SKM-1 treated with dmso at 0.1 percent for 144 hours (cell line): ENCODE measurements around the gene MAMLD1.

Experiments
- DNase-seq: peaks from one replicate; lab custom pipeline; 2025; ENCODE audit not compliant: unreplicated experiment; lab: John Stamatoyannopoulos, UW

MAMLD1 gene

GRCh38 chrX:150352114-150352513 lies 11.0 kb upstream of the MAMLD1 start:
- no peak for DNase-seq

- DNase-seq, result no peak
Observed at GRCh38 chrX:150352581-150352980, 10.5 kb upstream of the MAMLD1 start.

GRCh38 chrX:150355913-150356312 lies 7.2 kb upstream of the MAMLD1 start:
- no peak for DNase-seq

- DNase-seq, result no peak
Observed at GRCh38 chrX:150357790-150358189, 5.3 kb upstream of the MAMLD1 start.

- DNase-seq, result no peak
Observed at GRCh38 chrX:150358651-150359050, 4.5 kb upstream of the MAMLD1 start.

- DNase-seq, result no peak
Observed at GRCh38 chrX:150360331-150360730, 2.8 kb upstream of the MAMLD1 start.

- no peak for DNase-seq
Observed at GRCh38 chrX:150361070-150361776, 1.9 kb upstream of the MAMLD1 start.

GRCh38 chrX:150361777-150362351 lies 1.3 kb upstream of the MAMLD1 start:
- DNase-seq, result no peak

- no peak for DNase-seq
Observed at GRCh38 chrX:150363561-150364346, 637 bp downstream of the MAMLD1 start.

GRCh38 chrX:150364347-150365050 lies 1.4 kb downstream of the MAMLD1 start:
- no peak for DNase-seq

- DNase-seq, result peak; percentile 37
Observed at GRCh38 chrX:150365051-150365989, 2.2 kb downstream of the MAMLD1 start.

- no peak for DNase-seq
Observed at GRCh38 chrX:150365990-150366911, 3.1 kb downstream of the MAMLD1 start.

- no peak for DNase-seq
Observed at GRCh38 chrX:150366951-150367545, 3.9 kb downstream of the MAMLD1 start.

GRCh38 chrX:150370589-150371312 lies 7.6 kb downstream of the MAMLD1 start:
- DNase-seq, result no peak

GRCh38 chrX:150371877-150372276 lies 8.8 kb downstream of the MAMLD1 start:
- no peak for DNase-seq

GRCh38 chrX:150372280-150372679 lies 9.2 kb downstream of the MAMLD1 start:
- DNase-seq, result no peak

GRCh38 chrX:150372756-150373155 lies 9.6 kb downstream of the MAMLD1 start:
- DNase-seq, result no peak

- DNase-seq, result no peak
Observed at GRCh38 chrX:150375243-150375770, 12.2 kb downstream of the MAMLD1 start.
